OCI-LY3 (cell line): ENCODE results near the gene TCF4.

ENCODE experiments used
- EZH2phosphoT487 ChIP-seq: fragments of 200-600 bp; shearing (Covaris generic); IDR thresholded peaks from 2 replicates; pipeline ENCODE4 v1.6.1; 2018; ENCODE audit warnings: antibody characterized with exemption, mixed run types, low read depth
- TF ChIP-seq, protein P1 (sequence below): fragments of 200-600, 300-600 bp; sonication (generic); IDR thresholded peaks from 2 replicates; pipeline ENCODE4 v1.5.1; 2014; ENCODE audit warnings: antibody characterized with exemption, low read length, low read depth

DNA sequence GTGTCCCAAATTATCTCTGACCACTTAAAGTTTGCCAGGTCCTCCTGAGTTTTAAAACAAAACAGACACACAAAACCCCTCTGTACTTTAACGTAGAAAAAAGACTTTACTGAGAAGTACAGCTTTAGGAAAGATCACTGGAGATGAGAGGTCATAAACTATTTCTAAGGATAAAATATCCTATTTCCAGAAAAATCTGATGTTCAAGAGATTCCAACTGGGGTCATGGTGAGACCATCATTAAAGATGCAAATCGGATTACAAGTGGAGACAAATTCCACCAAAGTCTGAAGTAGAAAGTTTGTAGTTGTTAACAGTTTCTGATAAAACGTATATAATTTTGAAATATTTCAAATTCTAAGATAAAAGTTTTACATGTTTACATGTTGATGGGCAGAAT is 241.6 kb downstream of the TCF4 start:
- TF ChIP-seq, protein P1, sequence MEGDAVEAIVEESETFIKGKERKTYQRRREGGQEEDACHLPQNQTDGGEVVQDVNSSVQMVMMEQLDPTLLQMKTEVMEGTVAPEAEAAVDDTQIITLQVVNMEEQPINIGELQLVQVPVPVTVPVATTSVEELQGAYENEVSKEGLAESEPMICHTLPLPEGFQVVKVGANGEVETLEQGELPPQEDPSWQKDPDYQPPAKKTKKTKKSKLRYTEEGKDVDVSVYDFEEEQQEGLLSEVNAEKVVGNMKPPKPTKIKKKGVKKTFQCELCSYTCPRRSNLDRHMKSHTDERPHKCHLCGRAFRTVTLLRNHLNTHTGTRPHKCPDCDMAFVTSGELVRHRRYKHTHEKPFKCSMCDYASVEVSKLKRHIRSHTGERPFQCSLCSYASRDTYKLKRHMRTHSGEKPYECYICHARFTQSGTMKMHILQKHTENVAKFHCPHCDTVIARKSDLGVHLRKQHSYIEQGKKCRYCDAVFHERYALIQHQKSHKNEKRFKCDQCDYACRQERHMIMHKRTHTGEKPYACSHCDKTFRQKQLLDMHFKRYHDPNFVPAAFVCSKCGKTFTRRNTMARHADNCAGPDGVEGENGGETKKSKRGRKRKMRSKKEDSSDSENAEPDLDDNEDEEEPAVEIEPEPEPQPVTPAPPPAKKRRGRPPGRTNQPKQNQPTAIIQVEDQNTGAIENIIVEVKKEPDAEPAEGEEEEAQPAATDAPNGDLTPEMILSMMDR, result no peak
- TF ChIP-seq EZH2phosphoT487, result no peak
